Dermis blood vessel endothelial cell (primary cell): Measurements from ENCODE around the gene UGDH. TPM values are rescaled to one million over a fixed set of nuclear protein-coding genes. Genes with fewer than 3 reads are reported as not detected.

Experiments
- DNase-seq: peaks from one replicate; pipeline ENCODE4 v3.0.0; 2010
- total RNA-seq: library from RNA; depleted of rRNA; stranded (reverse); fragments of >200 nt; gene quantifications from 2 replicates; pipeline ENCODE4 v1.2.3, GENCODE V29; 2014

Gene UGDH
- total RNA-seq, 1 donor from 2014 or later, result 65.5 TPM

DNA sequence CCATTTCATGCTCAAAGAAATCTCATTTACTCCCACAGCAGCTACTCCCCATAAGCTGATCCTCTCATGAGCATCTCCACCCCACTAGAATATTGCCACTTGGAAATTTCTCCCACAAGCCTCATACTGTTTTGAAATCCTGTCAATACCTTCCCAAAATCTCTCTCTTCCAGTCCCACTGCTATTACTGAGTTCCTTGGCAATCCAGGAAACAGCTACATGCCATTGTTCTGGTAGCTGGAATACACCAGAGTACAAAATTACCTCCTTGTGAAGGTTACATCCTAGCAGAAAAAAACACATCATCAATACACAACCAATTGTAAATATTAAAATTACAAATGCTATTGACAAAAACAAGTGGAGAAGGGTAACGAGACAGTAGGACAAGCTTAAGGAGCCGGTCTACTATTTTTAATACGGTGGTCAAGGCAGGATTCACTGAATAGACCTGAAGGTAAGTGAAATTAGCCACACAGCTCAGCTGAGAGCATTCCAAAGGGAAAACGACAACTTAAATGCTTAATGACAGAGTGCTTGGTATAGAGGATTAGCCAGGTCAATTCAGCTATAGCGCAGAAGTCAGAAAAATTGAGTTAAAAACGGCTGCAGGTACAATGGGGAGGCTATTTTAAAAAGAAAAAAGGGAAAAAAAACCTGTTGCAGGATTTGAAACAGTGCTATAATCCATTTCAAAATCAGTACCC lies 74.9 kb downstream of the UGDH start:
- no peak for DNase-seq

DNA sequence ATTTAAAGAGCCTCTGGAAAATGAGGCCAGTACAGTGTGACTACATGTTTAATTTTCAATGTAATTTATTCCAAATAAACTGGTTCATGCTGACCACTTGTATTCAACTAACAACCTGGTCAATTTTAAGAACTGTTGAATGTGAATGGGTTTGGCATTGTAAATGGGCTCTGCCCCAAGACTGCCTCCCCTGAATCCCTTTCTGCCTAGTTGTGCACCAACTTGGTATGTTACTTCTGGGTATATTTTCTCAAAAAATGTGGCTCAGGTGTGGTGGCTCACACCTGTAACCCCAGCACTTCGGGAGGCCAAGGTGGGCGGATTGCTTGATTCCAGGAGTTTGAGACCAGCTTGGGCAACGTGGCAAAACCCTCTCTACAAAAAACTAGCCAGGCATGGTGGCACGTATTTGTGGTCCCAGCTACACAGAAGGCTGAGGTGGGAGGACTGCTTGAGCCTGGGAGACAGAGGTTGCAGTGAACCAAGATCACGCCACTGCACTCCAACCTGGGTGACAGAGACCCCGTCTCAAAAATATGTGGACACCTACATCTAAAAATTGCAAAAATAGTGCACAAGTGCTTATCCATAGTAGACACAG lies 75.7 kb downstream of the UGDH start:
- no peak for DNase-seq

- DNase-seq, result no peak
Measured at GRCh38 chr4:39450618-39451017, 76.6 kb downstream of the UGDH start.

Other genes with a start within 250 kb of the UGDH start
- gene RFC1, start 161.1 kb downstream of the UGDH start, total RNA-seq, result 46.3 and 71.7 TPM in 2 replicates
- under 0.01 TPM in 1 of 2 replicates, not detected in the other for gene KLB, start 120.5 kb downstream of the UGDH start, total RNA-seq
- 906 and 3,299 TPM in 2 replicates for gene RPL9, start 68.5 kb downstream of the UGDH start, total RNA-seq
- gene LIAS, start 68.4 kb downstream of the UGDH start, total RNA-seq, result 6.2 and 8.5 TPM in 2 replicates
- gene SMIM14, start 111.4 kb upstream of the UGDH start, total RNA-seq, result 20.9 and 21.7 TPM in 2 replicates
- gene UBE2K, start 170.7 kb upstream of the UGDH start, total RNA-seq, result 16.0 and 31.6 TPM in 2 replicates